Right forelimb (tissue), 1 donor: Measurements from ENCODE around the gene PRR7.
"Not testable (repeated sequence)": the region's sequence is repeated elsewhere in the genome, so short reads cannot be mapped to it uniquely, and the experiment has no call there.

Source experiments
- DNase-seq: peaks from one replicate; pipeline ENCODE4 v3.0.0-alpha.2; 2018

PRR7 gene

GRCh38 chr5:177470759-177471536, 24.3 kb downstream of the PRR7 start:
- DNase-seq, result no peak

- no peak for DNase-seq
Observed at GRCh38 chr5:177471610-177472356, 25.2 kb downstream of the PRR7 start.

DNA sequence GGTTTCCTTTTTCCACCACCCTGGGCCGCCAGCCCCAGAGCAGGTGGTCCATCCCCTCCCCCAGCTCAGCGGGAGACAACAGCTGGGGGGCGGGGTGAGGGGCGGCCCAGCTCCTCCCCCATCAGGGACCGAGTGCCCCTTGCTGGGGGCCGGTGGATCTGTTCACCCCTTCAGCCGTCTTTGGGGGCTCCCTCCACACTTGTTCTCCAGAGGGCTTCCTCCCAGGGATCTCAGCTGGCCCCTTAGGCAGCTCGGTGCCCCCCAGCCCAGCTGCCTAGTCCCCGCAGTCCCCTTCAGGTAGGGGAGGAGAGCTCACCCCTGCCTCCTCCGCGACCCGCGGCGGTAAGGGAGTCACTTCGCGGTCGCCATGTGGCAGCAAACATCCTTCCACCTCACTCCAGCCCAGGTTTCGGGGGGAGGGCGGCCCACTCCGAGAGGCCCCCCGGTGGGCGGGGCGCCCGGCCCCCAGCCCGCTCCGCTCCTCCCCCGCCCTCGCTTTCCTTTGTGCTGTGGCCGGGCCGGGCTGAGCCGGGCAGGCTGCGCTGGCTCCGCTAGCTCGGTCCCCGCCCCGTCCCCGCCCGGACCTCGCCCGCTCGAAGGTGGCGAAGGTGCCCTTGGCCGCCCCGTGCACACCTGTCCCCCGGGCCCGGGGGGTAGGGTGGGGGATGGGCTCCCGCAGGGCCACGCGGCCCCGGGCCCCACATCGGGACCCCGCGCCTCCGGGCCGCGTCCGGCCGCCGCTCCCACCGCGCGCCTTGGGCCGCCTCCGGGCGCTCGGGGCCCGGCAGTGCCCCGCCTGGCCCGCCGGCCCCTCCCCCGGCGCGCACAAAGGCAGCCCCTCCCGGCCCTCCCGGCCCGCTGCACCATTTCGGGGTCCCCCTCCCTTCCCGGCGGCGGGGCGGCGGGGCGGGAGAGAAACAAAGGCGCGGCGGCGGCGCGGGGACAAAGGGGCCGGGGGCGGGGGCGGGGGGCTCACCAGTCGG, 26.1 kb downstream of the PRR7 start:
- DNase-seq, result peak; percentile 76

DNA sequence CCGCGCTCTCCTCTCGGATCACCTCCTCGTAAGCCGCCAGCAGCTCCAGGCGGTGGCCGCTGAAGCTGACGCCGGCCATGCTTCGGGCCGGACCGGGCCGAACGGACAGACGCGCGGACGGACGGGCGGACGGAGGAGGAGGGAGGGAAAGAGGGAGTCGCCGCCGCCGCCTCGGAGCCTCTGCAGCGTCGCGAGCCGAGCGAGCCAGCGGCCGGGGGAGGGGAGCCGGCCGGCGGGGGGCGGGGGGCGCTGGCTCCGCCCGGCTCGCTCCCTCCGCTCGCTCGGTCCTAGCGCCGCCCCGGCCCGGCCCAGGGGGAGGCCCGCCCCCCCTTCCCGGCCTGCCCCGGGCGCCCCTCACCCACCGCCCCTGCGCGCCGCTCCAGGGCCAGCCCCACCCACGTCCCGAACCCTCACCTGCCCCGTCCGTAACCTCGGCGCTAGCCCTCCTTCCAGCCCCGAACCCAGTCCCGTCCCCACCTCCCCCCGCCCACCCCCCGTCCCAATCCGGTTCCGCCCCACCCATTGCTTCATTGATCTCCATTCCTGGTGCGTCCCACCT, 26.9 kb downstream of the PRR7 start, which contains the start of gene DBN1:
TSS of gene DBN1 (minus strand) at position 192 of the 559 bp plus-strand sequence. CDS start at position 79, 113 bp downstream.
- DNase-seq, result peak; percentile 85

DNA sequence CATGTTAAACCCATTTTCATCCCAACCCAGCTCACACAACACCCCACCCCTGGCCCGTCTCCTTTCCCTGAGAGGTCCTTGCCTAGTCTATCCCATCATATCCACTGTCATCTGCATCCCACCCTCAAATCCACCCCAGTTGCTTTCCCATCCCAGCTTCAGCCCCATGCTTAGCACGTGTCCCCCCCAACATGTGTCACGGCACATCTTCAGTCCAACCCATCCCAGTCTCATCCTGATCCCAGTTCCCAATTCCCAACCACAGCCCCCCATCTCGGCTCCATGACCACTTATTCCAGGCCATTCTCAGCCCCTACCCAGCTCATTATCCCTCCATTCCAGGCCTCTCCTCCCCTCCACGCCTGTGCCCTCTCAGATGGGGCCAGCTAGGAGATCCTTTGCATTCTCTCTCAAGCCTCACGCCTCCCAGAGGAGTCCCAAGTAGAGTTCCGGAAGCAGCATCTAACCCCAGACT, 27.4 kb downstream of the PRR7 start:
- DNase-seq, result no peak

DNA sequence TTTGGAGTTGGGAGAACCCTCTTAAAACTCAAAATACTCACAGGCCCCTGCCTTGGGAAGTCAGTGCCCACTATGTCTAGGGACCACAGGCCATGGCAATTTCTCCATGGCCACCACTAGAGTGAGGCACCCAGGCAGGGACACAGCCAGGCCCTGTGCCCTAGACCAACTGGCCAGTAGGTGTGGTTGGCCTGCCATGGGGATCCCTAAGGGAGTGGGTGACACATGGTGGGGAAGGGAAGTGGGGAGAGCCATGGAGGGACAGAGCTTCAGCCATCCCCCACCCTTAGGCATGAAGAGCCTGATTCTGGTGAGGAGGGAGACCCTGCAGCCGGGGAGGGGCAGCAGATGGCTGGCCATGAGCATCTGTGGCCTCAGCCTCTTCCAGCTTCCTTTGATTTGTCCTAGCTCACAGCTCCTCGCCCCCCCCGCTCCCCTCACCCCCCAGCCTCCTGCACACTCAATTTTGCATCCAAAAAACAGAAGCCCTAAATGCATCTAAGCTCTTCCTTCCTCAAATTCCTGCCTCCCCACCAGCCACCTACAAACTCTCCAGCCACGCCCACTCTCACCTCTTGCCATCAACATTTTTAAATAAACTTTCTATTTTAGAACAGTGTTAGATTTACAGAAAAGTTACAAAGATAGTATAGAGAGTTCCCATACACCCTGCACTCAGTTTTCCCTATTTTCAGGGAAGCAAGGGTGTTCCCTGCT, 28.4 kb downstream of the PRR7 start:
- no peak for DNase-seq

DNA sequence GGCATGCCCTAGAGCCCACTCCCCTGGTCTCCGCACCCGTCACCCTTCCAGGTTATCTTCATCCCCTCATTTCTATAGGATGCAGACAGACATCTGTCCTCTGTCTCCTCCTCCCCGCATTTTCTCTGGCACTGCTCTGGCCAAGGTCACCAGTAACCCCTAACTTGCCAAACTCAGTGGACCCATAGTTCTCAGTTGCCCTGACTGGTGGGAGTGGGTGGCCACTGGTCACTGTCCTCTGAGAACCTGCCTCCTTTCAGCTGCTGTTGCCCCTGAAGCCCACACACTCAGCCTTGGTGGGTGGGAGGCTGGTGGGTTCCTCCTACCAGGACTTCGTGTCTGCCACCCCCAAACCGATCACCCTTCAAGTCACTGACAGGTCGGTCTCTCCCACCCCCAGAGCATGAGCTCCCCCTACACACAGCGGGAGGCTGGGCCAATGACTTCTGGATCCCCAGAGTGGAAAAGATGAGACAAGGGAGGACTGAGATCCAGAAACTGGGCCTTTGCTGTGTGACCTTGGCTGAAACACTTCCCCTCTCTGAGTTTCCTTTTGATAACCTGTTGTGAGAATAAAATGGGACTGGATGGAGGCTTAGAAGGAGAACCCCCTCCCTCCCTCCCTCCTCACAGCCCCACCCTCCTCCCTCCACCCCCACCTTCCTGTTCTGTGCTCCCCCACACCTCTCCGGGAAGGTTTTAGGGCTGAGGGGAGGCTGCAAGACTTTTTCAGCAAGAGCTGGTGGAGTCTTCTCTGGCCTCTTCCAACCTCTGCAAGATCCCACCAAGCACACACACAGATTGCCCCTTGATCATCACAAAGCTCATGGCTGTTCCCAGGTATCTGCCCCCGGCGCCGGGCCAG, 29.2 kb downstream of the PRR7 start:
- no peak for DNase-seq

DNA sequence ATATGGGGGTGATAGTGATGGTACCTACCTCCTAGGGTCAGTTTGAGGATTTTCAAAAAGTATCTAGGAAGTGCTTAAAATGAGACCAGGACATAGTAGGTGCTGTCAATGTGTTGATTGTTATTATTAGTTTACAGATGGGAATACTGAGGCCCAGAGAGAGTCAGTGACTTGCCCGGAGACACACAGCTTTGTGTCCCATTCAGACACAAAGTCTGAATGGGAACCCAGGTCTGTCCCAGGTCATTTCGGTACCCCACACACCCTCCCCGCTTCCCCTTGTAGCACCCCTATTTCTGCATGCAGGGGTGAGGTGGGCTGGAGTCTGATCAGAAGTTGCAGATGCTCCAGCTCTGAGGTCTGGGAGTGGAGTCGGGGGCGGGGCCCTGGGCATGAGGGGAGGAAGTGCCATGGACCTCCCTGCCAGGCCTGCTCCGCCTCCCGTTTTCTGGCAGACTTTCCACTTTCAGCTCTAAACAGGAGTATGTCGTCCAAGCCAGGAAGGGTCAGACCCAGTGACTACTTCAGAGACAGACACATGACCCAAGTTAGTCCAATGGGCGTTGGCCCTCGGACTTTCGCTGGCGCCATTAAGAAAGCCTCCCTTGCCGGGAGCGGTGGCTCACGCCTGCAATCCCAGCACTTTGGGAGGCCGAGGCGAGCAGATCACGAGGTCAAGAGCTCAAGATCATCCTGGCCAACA, 30.1 kb downstream of the PRR7 start:
- DNase-seq, result no peak

DNA sequence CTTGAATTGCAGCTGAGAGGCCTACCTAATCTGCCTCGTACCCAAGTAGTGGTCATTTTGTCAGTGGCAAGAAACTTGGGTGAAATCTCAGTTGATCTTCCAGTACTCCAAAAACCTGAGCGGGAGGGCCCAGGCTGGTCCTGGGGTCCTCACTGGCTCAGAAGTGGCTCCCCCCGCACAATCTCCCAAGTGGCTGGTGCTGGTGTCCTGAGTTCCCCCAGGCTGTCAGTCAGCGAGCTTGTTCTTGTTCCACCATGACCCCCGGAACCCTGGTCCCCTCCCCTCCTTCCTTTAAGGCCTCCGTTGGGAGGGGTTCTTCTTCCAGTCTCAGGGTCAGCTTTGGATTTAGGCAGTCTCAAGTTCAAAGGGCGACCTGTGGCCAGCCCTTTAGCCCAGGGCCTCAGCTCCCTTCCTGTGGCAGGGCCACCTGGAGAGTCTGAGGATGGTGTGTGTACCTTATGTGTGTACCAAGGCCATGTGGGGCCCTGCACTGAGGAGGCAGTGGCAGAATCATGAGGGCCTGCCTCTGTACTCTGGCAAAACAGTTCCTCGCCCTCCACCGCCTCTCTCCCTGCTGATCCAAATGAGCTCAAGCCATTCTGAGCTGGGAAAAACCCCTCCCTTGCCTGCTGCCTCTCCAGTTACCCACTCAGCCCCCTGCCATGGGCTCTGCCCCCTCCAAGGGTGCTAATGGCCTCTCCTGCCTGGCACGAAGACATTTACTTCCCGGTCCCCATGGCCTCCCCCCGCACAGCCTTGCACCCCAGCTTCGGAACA, 31.3 kb downstream of the PRR7 start:
- DNase-seq, result no peak

GRCh38 chr5:177478711-177479646, 32.4 kb downstream of the PRR7 start:
- peak; percentile 67 for DNase-seq

- no peak for DNase-seq
Observed at GRCh38 chr5:177479774-177480173, 33.2 kb downstream of the PRR7 start.

DNA sequence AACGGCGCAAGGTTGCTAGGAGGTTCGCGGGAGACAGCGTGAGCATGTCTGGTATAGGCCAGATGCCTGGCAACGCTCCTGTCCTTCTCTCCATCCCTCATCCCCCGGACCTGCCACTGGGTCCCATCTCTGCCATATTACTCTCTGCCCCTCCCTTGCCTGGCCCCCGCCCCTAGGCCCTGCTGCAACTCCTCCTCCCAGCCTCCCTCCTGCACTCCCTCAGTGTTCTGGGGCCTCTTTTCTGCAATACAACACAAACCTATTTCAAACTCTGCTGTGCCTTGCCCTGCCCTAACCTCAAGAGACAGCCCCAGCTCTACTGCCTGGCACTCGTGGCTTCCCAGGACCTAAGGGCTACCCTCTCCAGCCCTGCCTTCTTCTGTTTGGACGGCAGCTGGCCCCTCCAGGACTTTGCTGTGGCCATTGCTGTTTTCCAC, 35.8 kb downstream of the PRR7 start:
- DNase-seq, result no peak

GRCh38 chr5:177483042-177483441, 36.4 kb downstream of the PRR7 start:
- DNase-seq, result no peak

DNA sequence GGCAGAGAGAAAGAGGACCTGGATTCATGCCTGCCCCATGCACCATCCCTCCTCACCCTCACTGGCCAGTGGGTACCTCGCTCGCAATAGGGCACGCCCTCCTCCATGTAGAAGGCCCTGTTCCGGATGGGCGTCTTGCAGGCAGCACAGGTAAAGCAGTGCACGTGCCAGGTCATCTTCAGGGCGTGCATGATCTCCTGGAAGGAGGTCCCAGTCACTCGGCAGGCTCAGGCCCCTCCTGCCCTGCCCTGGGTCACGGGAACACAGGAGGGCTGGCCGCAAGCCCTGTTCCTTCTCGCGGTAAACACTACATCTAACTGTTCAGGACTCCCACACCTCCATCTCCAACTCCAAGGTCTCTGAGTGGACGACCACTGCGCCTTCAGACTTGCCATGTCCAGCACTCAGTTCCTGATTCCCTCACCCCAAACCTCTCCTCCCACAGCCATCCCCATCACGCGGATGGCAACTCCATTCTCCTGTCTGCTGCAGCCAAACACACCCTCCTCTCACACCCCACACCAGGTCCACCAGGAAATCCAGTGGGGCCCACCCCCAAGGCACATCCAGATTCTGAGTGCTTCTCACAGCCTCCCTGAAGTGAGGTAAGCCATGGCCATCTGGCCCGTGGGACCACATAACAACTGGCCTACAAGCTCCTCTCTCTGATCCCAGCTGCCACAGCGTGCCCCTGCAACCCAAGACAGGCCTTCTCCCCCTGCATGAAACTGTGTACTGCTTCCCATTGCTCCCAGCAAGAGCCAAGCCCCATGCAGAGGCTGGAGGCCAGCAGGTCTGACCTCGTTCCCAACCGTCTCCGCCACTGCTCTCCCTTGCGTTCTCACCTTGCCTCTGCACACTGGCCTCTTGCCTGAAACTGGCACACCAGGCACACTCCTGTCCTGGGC, 37.6 kb downstream of the PRR7 start:
- no peak for DNase-seq

DNA sequence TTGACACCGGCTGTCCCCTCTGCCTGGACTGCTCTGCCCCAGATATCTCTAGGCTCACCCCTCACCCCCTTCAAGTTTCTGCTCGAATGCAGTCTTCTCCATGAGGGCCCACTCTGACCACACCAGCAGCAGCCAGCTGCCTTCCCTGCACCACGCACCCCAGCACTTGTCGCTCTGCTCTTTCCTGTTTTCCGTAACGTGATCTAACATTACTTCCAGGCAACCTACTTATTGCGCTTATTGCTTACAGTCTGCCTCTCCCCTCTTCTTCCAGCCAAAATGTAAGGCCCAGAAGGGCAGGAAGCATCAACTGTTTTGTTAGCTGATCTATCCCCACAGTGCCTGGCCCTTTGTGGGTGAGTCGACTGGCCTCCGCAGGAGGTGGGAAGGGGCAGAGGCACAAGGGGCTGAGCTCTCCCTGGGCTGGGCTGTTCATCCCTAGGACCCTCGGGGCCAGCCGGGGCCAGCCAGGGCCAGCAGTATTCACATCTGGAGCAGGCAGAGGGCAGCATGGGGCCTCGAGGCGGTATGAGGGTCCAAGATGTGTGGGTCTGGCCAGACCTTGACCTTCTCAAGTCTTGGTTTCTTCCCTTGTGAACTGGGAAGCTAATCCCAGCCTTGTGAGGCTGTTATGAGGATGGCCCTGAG, 38.4 kb downstream of the PRR7 start:
- no peak for DNase-seq

GRCh38 chr5:177485753-177486152, 39.1 kb downstream of the PRR7 start:
- DNase-seq, result not testable (repeated sequence)
